Erythroblast (primary cell): ENCODE measurements around the gene OR4E1.

Source experiments
- GATA1 ChIP-seq: IDR thresholded peaks from 2 replicates; pipeline ENCODE4 v1.6.1; 2011; ENCODE audit warnings: low read depth, mild to moderate bottlenecking, control low read depth, low read length, moderate library complexity
- POLR2A ChIP-seq: IDR thresholded peaks from 2 replicates; pipeline ENCODE4 v1.6.1; 2011; ENCODE audit warnings: mild to moderate bottlenecking, low read length

GRCh38 chr14:21714318-21714929, 40.8 kb upstream of the OR4E1 start:
- no peak for TF ChIP-seq POLR2A
- no peak for TF ChIP-seq GATA1
